SK-N-SH treated with all-trans-retinoic acid at 6 μM for 48 hours (cell line): ENCODE results near the gene PPP1R3E.

Experiments
- ATAC-seq: fragments of 200-7000 bp; cut with Tn5 transposase; 3 replicates; pipeline ENCODE4 v1.9.1; 2020; ENCODE audit warnings: mild to moderate bottlenecking, moderate library complexity
- ARNTL ChIP-seq: fragments of 450-650 bp; formaldehyde crosslinking; IDR thresholded peaks from 2 replicates; pipeline ENCODE4 v1.5.0; 2020; ENCODE audit warnings: low read depth, mild to moderate bottlenecking, moderate library complexity, borderline replicate concordance
- BACH2 ChIP-seq: fragments of 250-450 bp; sonication (Bioruptor Pico); IDR thresholded peaks from 2 replicates; pipeline ENCODE4 v1.9.0; 2021; ENCODE audit warnings: mild to moderate bottlenecking, borderline replicate concordance
- CSDC2 ChIP-seq: fragments of 250-450 bp; sonication (Bioruptor Pico); IDR thresholded peaks from 2 replicates; pipeline ENCODE4 v1.5.0; 2020; ENCODE audit warnings: mild to moderate bottlenecking, moderate library complexity
- ESRRG ChIP-seq: fragments of 250-450 bp; sonication (Bioruptor Pico); IDR thresholded peaks from 2 replicates; pipeline ENCODE4 v1.6.1; 2021; ENCODE audit warnings: mild to moderate bottlenecking
- GLIS3 ChIP-seq: fragments of 250-450 bp; sonication (Bioruptor Pico); IDR thresholded peaks from 2 replicates; pipeline ENCODE4 v1.5.0; 2020; ENCODE audit warnings: mild to moderate bottlenecking, moderate library complexity
- ISL1 ChIP-seq: fragments of 250-450 bp; sonication (Bioruptor Pico); IDR thresholded peaks from 2 replicates; pipeline ENCODE4 v2.1.2; 2022; ENCODE audit warnings: mild to moderate bottlenecking, moderate library complexity
- PPARA ChIP-seq: fragments of 250-450 bp; sonication (Bioruptor Pico); IDR thresholded peaks from 2 replicates; pipeline ENCODE4 v1.5.0; 2020; ENCODE audit warnings: mild to moderate bottlenecking, borderline replicate concordance
- SNAI2 ChIP-seq: fragments of 250-450 bp; sonication (Bioruptor Pico); IDR thresholded peaks from 2 replicates; pipeline ENCODE4 v1.5.0; 2020; ENCODE audit warnings: mild to moderate bottlenecking, moderate library complexity
- TCF4 ChIP-seq: fragments of 250-450 bp; sonication (Bioruptor Pico); IDR thresholded peaks from 2 replicates; pipeline ENCODE4 v1.8.0; 2021; ENCODE audit warnings: mild to moderate bottlenecking, moderate library complexity, borderline replicate concordance
- TOX ChIP-seq: fragments of 250-450 bp; sonication (Bioruptor Pico); IDR thresholded peaks from 2 replicates; pipeline ENCODE4 v1.8.0; 2021; ENCODE audit warnings: mild to moderate bottlenecking, moderate library complexity, borderline replicate concordance
- ZC3H10 ChIP-seq: fragments of 250-450 bp; sonication (Bioruptor Pico); IDR thresholded peaks from 2 replicates; pipeline ENCODE4 v1.5.1; 2021; ENCODE audit warnings: mild to moderate bottlenecking, moderate library complexity
- ZFP3 ChIP-seq: fragments of 250-450 bp; sonication (Bioruptor Pico); IDR thresholded peaks from 2 replicates; pipeline ENCODE4 v1.5.0; 2020; ENCODE audit warnings: mild to moderate bottlenecking, moderate library complexity
- ZFP30 ChIP-seq: fragments of 450-650 bp; formaldehyde crosslinking; IDR thresholded peaks from 2 replicates; pipeline ENCODE4 v1.5.0; 2022; ENCODE audit warnings: mild to moderate bottlenecking, moderate library complexity
- ZNF565 ChIP-seq: fragments of 450-650 bp; formaldehyde crosslinking; conservative IDR thresholded peaks from 2 replicates; pipeline ENCODE4 v1.5.0; 2020; ENCODE audit warnings: low read depth, mild to moderate bottlenecking, moderate library complexity
- ZNF70 ChIP-seq: fragments of 450-650 bp; formaldehyde crosslinking; IDR thresholded peaks from 2 replicates; pipeline ENCODE4 v1.5.0; 2020; ENCODE audit warnings: mild to moderate bottlenecking, moderate library complexity
- ZNF8 ChIP-seq: fragments of 450-650 bp; formaldehyde crosslinking; IDR thresholded peaks from 2 replicates; pipeline ENCODE4 v1.5.0; 2020; ENCODE audit warnings: mild to moderate bottlenecking, moderate library complexity
- TF ChIP-seq, protein P1 (sequence below): fragments of 250-450 bp; sonication (Bioruptor Pico); IDR thresholded peaks from 2 replicates; pipeline ENCODE4 v1.8.0; 2021; ENCODE audit warnings: low read depth, mild to moderate bottlenecking, moderate library complexity, borderline replicate concordance
- TF ChIP-seq, protein P2 (sequence below): fragments of 250-450 bp; sonication (Bioruptor Pico); IDR thresholded peaks from 2 replicates; pipeline ENCODE4 v1.5.1; 2021; ENCODE audit warnings: mild to moderate bottlenecking, moderate library complexity
- TF ChIP-seq, protein P3 (sequence below): fragments of 250-450 bp; sonication (Bioruptor Pico); IDR thresholded peaks from 2 replicates; pipeline ENCODE4 v1.5.1; 2020; ENCODE audit warnings: low read depth, mild to moderate bottlenecking, moderate library complexity
- TF ChIP-seq, protein P4 (sequence below): fragments of 250-450 bp; sonication (Bioruptor Pico); IDR thresholded peaks from 2 replicates; pipeline ENCODE4 v1.8.0; 2020; ENCODE audit warnings: mild to moderate bottlenecking, moderate library complexity, borderline replicate concordance

Gene PPP1R3E

DNA sequence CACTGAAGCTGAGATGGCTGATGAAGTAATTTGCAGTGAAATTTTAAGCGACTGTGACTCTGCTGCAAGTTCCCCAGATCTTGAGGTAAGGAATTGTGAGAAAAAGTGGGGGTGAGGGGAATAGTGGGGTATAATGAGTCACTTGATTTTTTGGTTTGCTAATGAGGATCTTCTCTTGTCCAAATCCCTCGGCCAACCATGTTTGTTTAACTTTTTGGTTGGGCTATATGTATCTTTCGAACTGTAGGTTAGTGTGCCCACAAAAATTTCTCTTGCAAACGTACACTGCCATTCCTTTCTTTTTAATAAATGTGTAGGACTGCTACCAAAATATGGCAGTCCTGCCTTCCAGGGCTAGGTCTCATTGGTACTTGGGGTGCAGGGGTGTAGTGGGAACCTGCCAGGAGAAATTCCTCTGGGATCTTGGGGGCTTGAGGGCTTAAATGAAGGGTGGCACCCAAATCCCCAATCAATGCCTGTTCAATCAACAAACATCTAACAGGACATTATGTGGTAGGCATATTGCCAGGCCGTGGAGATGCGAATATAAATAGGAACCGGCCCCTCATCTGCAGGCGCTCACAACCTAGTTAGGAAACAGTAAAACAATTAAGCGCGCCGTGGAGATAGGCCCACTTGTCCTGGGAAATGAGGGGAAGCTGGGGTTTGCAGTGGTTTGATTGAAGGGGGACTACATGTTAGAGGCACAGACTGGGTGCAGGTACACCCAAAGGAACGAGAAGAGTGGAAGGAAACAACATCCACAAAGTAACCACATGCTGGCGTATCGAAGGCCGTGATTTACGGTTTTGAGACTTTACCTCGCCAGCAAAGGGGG is 17.3 kb upstream of the PPP1R3E start:
- ATAC-seq = no peak
- no peak for TF ChIP-seq SNAI2 (CRISPR knock-in tag)
- TF ChIP-seq ZFP3 (CRISPR knock-in tag) = no peak
- TF ChIP-seq, protein P1, sequence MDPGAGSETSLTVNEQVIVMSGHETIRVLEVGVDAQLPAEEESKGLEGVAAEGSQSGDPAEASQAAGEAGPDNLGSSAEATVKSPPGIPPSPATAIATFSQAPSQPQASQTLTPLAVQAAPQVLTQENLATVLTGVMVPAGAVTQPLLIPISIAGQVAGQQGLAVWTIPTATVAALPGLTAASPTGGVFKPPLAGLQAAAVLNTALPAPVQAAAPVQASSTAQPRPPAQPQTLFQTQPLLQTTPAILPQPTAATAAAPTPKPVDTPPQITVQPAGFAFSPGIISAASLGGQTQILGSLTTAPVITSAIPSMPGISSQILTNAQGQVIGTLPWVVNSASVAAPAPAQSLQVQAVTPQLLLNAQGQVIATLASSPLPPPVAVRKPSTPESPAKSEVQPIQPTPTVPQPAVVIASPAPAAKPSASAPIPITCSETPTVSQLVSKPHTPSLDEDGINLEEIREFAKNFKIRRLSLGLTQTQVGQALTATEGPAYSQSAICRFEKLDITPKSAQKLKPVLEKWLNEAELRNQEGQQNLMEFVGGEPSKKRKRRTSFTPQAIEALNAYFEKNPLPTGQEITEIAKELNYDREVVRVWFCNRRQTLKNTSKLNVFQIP (CRISPR knock-in tag) = no peak
- no peak for TF ChIP-seq ZFP30 (CRISPR knock-in tag)
- TF ChIP-seq, protein P2, sequence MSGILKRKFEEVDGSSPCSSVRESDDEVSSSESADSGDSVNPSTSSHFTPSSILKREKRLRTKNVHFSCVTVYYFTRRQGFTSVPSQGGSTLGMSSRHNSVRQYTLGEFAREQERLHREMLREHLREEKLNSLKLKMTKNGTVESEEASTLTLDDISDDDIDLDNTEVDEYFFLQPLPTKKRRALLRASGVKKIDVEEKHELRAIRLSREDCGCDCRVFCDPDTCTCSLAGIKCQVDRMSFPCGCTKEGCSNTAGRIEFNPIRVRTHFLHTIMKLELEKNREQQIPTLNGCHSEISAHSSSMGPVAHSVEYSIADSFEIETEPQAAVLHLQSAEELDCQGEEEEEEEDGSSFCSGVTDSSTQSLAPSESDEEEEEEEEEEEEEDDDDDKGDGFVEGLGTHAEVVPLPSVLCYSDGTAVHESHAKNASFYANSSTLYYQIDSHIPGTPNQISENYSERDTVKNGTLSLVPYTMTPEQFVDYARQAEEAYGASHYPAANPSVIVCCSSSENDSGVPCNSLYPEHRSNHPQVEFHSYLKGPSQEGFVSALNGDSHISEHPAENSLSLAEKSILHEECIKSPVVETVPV (CRISPR knock-in tag) = no peak
- no peak for TF ChIP-seq BACH2 (CRISPR knock-in tag)
- TF ChIP-seq ZC3H10 (CRISPR knock-in tag) = no peak
- TF ChIP-seq CSDC2 = no peak
- TF ChIP-seq GLIS3 (CRISPR knock-in tag) = no peak

DNA sequence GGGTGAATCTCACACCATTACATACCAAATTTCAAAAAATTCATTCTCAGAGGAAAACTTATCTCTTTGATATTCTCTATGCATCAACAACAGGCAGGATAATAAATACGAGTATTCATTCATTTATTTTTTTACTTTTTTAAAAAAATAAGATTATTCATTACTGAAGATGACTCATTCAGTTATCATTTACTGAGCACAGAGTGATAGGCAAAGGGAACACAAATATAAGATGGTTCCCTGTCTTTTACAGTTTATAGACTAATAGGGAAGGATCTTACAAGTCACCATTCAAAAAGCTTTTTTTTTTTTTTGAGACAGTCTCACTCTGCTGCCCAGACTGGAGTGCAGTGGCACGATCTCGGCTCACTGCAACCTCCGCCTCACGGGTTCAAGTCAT is 13.6 kb upstream of the PPP1R3E start:
- TF ChIP-seq ZNF70 (CRISPR knock-in tag) (no peak), SNAI2 (CRISPR knock-in tag) (no peak), ZC3H10 (CRISPR knock-in tag) (no peak), TCF4 (CRISPR knock-in tag) (no peak), ZNF8 (no peak), ZNF565 (CRISPR knock-in tag) (no peak), ARNTL (no peak), TOX (CRISPR knock-in tag) (no peak), ISL1 (no peak)
- TF ChIP-seq, protein P3, sequence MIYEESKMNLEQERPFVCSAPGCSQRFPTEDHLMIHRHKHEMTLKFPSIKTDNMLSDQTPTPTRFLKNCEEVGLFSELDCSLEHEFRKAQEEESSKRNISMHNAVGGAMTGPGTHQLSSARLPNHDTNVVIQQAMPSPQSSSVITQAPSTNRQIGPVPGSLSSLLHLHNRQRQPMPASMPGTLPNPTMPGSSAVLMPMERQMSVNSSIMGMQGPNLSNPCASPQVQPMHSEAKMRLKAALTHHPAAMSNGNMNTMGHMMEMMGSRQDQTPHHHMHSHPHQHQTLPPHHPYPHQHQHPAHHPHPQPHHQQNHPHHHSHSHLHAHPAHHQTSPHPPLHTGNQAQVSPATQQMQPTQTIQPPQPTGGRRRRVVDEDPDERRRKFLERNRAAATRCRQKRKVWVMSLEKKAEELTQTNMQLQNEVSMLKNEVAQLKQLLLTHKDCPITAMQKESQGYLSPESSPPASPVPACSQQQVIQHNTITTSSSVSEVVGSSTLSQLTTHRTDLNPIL (CRISPR knock-in tag) = no peak
- TF ChIP-seq, protein P4, sequence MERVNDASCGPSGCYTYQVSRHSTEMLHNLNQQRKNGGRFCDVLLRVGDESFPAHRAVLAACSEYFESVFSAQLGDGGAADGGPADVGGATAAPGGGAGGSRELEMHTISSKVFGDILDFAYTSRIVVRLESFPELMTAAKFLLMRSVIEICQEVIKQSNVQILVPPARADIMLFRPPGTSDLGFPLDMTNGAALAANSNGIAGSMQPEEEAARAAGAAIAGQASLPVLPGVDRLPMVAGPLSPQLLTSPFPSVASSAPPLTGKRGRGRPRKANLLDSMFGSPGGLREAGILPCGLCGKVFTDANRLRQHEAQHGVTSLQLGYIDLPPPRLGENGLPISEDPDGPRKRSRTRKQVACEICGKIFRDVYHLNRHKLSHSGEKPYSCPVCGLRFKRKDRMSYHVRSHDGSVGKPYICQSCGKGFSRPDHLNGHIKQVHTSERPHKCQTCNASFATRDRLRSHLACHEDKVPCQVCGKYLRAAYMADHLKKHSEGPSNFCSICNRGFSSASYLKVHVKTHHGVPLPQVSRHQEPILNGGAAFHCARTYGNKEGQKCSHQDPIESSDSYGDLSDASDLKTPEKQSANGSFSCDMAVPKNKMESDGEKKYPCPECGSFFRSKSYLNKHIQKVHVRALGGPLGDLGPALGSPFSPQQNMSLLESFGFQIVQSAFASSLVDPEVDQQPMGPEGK (CRISPR knock-in tag) = no peak
- TF ChIP-seq, protein P1 (CRISPR knock-in tag) = no peak
- no peak for ATAC-seq

DNA sequence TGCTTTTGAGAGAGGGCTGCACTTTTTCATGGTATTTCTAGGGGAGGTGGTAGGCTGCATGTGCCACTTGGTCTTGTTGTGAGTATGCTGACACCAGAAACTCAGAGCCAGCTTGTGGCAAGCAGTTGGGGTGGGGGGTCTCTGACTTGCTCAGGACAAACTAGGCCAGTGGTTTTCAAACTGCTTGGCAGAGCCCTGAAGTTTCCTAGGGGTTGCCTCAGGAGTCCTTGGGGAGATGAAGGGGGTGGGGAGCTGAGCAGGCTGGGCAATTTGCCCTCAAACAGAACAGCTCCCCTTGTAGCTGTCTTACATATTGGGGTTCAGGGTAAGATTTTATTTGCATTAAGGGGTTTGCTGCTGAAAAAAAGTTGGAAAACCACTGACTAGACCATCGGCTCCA is 7.9 kb upstream of the PPP1R3E start:
- TF ChIP-seq, protein P2 (CRISPR knock-in tag) = no peak
- no peak for TF ChIP-seq ESRRG (CRISPR knock-in tag)
- TF ChIP-seq, protein P3 (CRISPR knock-in tag) = no peak
- no peak for TF ChIP-seq ZNF8
- no peak for TF ChIP-seq ZNF70 (CRISPR knock-in tag)
- TF ChIP-seq CSDC2 = no peak
- TF ChIP-seq, protein P4 (CRISPR knock-in tag) = no peak
- no peak for TF ChIP-seq ZC3H10 (CRISPR knock-in tag)
- no peak for TF ChIP-seq ZFP30 (CRISPR knock-in tag)
- TF ChIP-seq ARNTL = no peak
- no peak for TF ChIP-seq GLIS3 (CRISPR knock-in tag)
- TF ChIP-seq TCF4 (CRISPR knock-in tag) = no peak
- TF ChIP-seq ISL1 = no peak
- no peak for TF ChIP-seq PPARA
- no peak for ATAC-seq
